Measurements from ENCODE around the gene POGLUT2.

Gene POGLUT2

DNA sequence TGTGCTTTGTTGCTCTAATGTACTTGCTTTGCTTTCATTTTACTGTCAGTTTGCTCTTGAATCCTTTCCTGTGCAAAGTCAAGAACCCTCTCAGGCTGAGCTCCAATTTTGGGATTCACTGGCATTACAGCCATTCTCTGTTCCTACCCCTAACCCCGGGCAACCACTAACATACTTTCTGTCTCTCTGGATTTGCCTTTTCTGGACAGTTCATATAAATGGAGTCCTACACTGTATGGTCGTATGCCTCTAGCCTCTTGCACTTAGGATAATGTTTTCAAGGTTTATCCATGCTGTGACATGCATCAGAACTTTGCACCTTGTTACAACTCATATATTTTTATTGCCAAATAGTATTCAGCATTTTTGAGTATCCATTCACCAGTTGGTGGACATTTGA is 22.5 kb downstream of the POGLUT2 start:
- H3K4me3 ChIP-seq (replicated peaks; ENCODE audit: low read depth, low read length): no peak overlapping the region
- TF ChIP-seq CTCF (IDR thresholded peaks at IDR 0.05; ENCODE audit: low read depth, low read length, missing control alignments): no peak
- no peak for DNase-seq (ENCODE audit: extremely low read depth, low read depth)

- no peak for DNase-seq (ENCODE audit: extremely low read depth, low read depth)
- TF ChIP-seq CTCF (IDR thresholded peaks at IDR 0.05; ENCODE audit: low read depth, low read length, missing control alignments): no peak
- no peak overlapping the region for H3K4me3 ChIP-seq (replicated peaks; ENCODE audit: low read depth, low read length)
Measured at GRCh38 chr13:102774591-102775520, 23.9 kb downstream of the POGLUT2 start.

DNA sequence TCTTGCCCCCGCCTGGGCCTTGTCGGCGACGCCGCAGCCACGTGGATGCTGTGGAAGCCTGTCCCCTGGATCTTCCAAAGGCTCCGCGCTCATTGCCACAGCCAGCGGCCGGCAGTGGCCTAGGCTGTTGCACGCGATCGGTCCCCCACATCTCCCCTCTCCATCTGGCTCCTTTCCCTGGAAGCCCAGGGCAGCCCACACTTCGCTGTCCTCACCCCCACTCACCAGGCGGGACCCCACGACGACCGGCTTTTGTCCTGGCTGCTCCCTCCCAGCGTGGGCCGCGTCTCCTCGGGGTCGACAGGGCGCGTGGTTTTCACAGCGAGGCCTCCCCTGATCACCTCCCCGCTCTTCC is 24.6 kb downstream of the POGLUT2 start:
- no peak for TF ChIP-seq CTCF (IDR thresholded peaks at IDR 0.05; ENCODE audit: low read depth, low read length, missing control alignments)
- DNase-seq (ENCODE audit: extremely low read depth, low read depth): no peak
- peak overlapping the region; percentile 80 for H3K4me3 ChIP-seq (replicated peaks; ENCODE audit: low read depth, low read length)

- TF ChIP-seq CTCF (IDR thresholded peaks at IDR 0.05; ENCODE audit: low read depth, low read length, missing control alignments): no peak
- no peak for DNase-seq (ENCODE audit: extremely low read depth, low read depth)
- H3K4me3 ChIP-seq (replicated peaks; ENCODE audit: low read depth, low read length): peak within 1 kb of the TSS; percentile 80
Measured at GRCh38 chr13:102773441-102774213, 25.1 kb downstream of the POGLUT2 start, which contains the start of gene TEX30. TSS of gene TEX30 (minus strand) at chr13:102773786. CDS start at chr13:102770026, 3,760 bp downstream.

DNA sequence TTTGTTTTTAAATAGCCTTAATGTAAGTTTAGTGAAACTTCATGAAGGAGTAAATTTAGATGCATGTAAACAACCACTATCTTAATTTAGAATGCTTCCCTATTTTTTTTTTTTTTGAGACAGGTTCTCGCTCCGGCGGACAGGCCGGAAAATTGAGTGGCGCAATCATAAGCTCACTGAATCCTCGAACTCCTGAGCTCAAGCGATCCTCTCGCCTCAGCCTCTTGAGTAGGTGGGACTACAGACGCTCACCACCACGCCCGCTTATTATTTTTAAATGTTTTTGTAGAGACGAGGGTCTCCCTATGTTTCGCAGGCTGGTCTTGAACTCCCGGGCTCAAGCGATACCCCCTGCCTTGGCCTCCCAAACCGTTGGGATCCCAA is 26.7 kb downstream of the POGLUT2 start:
- peak overlapping the region; percentile 80; the same call in 1 of the 2 replicates for H3K4me3 ChIP-seq (replicated peaks; ENCODE audit: low read depth, low read length)
- no peak for DNase-seq (ENCODE audit: extremely low read depth, low read depth)
- no peak for TF ChIP-seq CTCF (IDR thresholded peaks at IDR 0.05; ENCODE audit: low read depth, low read length, missing control alignments)

DNA sequence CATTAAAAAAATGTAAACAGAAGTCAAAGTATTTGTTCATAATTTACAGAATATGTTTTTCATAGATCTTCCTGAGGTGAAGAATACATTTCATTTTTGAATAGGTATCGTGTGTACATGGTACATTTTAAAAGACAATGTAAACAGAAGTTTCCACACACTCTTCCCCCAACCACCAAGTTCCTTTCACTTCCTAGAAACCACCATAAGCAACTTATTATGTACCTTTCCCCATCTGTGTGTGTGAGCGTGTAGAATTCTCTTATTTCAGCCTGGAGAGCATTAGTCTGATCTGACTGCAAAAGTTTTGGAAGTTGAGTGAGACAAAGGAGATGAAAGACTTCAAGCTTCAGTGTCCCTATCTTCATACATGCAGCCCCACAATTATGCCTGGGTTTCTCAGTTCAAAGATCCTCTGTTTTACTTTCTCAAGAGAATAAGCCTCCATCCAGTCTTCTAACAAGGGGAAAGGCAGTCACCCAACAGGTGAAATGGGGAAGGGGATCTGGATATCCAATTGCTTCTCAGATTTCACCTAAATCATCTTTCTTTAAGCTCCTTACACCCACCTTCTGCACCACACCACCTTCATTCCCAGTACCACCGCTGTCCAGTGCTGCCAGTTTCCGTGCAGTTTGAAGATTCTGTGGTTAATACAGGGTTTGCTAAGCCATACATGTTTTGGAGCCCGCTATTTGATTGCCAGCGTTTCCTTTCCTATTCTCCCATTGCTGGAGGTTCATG is 27.3 kb downstream of the POGLUT2 start:
- no peak for DNase-seq (ENCODE audit: extremely low read depth, low read depth)
- TF ChIP-seq CTCF (IDR thresholded peaks at IDR 0.05; ENCODE audit: low read depth, low read length, missing control alignments): no peak
- H3K4me3 ChIP-seq (replicated peaks; ENCODE audit: low read depth, low read length): no peak overlapping the region

Data from HFF-Myc (cell line).